H9 (cell line): ENCODE data around the gene DCTN1. TPM values are rescaled to one million over a fixed set of nuclear protein-coding genes. Genes with fewer than 3 reads are reported as not detected.
A peak's percentile ranks its signal among the peaks of the same experiment; 100 is the strongest.

Experiments
- DNase-seq: peaks from one replicate; pipeline ENCODE4 v3.0.0-alpha.2; 2017
- H2AFZ ChIP-seq: one replicate; pipeline ENCODE4 v1.6.1; 2013; ENCODE audit warnings: mild to moderate bottlenecking, low read length, control low read depth, moderate library complexity
- H2AK5ac ChIP-seq: 2 replicates; pipeline ENCODE4 v1.6.1; 2013; ENCODE audit warnings: low read length, control low read depth, mixed read lengths; ENCODE audit not compliant: insufficient read length
- H2BK120ac ChIP-seq: one replicate; pipeline ENCODE4 v1.6.1; 2013; ENCODE audit warnings: low read depth, mild to moderate bottlenecking, low read length, control low read depth, inconsistent platforms; ENCODE audit not compliant: poor library complexity, severe bottlenecking
- H2BK12ac ChIP-seq: 2 replicates; pipeline ENCODE4 v1.6.1; 2013; ENCODE audit warnings: low read length, control low read depth, mixed read lengths, low read depth; ENCODE audit not compliant: insufficient read length
- H2BK15ac ChIP-seq: 2 replicates; pipeline ENCODE4 v1.6.1; 2013; ENCODE audit warnings: low read depth, low read length, control low read depth
- H2BK20ac ChIP-seq: one replicate; pipeline ENCODE4 v1.6.1; 2013; ENCODE audit warnings: low read depth, mild to moderate bottlenecking, low read length, control low read depth, inconsistent platforms; ENCODE audit not compliant: poor library complexity, severe bottlenecking
- H2BK5ac ChIP-seq: 2 replicates; pipeline ENCODE4 v1.6.1; 2013; ENCODE audit warnings: low read length, control low read depth, mixed read lengths; ENCODE audit not compliant: insufficient read length
- H3K14ac ChIP-seq: 2 replicates; pipeline ENCODE4 v1.6.1; 2013; ENCODE audit warnings: low read length, control low read depth; ENCODE audit not compliant: insufficient read depth
- H3K18ac ChIP-seq: 2 replicates; pipeline ENCODE4 v1.6.1; 2013; ENCODE audit warnings: low read depth, mild to moderate bottlenecking, mixed read lengths, low read length, control low read depth; ENCODE audit not compliant: insufficient read length
- H3K23ac ChIP-seq: 2 replicates; pipeline ENCODE4 v1.6.1; 2013; ENCODE audit warnings: low read length, control low read depth, mixed read lengths, low read depth; ENCODE audit not compliant: insufficient read length
- H3K23me2 ChIP-seq: 2 replicates; pipeline ENCODE4 v1.6.1; 2013; ENCODE audit warnings: low read depth, mild to moderate bottlenecking, mixed read lengths, low read length, control low read depth; ENCODE audit not compliant: insufficient read length, poor library complexity, severe bottlenecking
- H3K27ac ChIP-seq: 2 replicates; pipeline ENCODE4 v1.5.1; 2013; ENCODE audit warnings: low read length, control low read depth, mixed read lengths, low read depth; ENCODE audit not compliant: insufficient read length
- H3K27me3 ChIP-seq: 2 replicates; pipeline ENCODE4 v1.6.1; 2013; ENCODE audit warnings: low read length, control low read depth, inconsistent platforms; ENCODE audit not compliant: insufficient read depth
- H3K4ac ChIP-seq: 2 replicates; pipeline ENCODE4 v1.6.1; 2013; ENCODE audit warnings: low read depth, mild to moderate bottlenecking, control low read depth, inconsistent platforms, low read length, moderate library complexity
- H3K4me1 ChIP-seq: 2 replicates; pipeline ENCODE4 v1.6.1; 2013; ENCODE audit warnings: low read length, control low read depth, inconsistent platforms; ENCODE audit not compliant: insufficient read depth
- H3K4me2 ChIP-seq: 2 replicates; pipeline ENCODE4 v1.6.1; 2013; ENCODE audit warnings: low read length, control low read depth, mixed read lengths; ENCODE audit not compliant: insufficient read length, insufficient read depth
- H3K56ac ChIP-seq: 2 replicates; pipeline ENCODE4 v1.6.1; 2013; ENCODE audit warnings: low read depth, mild to moderate bottlenecking, mixed read lengths, low read length, control low read depth; ENCODE audit not compliant: insufficient read length
- H3K79me1 ChIP-seq: 2 replicates; pipeline ENCODE4 v1.6.1; 2013; ENCODE audit warnings: low read depth, mild to moderate bottlenecking, moderate library complexity, low read length, control low read depth, inconsistent platforms; ENCODE audit not compliant: insufficient read depth, poor library complexity, severe bottlenecking
- H3K79me2 ChIP-seq: 2 replicates; pipeline ENCODE4 v1.6.1; 2013; ENCODE audit warnings: low read length, control low read depth, inconsistent platforms; ENCODE audit not compliant: insufficient read depth
- H3K9ac ChIP-seq: 2 replicates; pipeline ENCODE4 v1.6.1; 2013; ENCODE audit warnings: low read length, control low read depth, mixed read lengths; ENCODE audit not compliant: insufficient read length; ENCODE audit errors: extremely low read depth
- H3K9me3 ChIP-seq: one replicate; pipeline ENCODE4 v1.6.1; 2013; ENCODE audit warnings: low read depth, low read length, inconsistent platforms; ENCODE audit not compliant: control insufficient read depth
- H3T11ph ChIP-seq: one replicate; pipeline ENCODE4 v1.6.1; 2013; ENCODE audit warnings: mild to moderate bottlenecking, low read length, control low read depth, inconsistent platforms
- H4K20me1 ChIP-seq: one replicate; pipeline ENCODE4 v1.6.1; 2013; ENCODE audit not compliant: control insufficient read depth, insufficient read length, insufficient read depth
- H4K5ac ChIP-seq: 2 replicates; pipeline ENCODE4 v1.6.1; 2013; ENCODE audit warnings: low read depth, mild to moderate bottlenecking, mixed read lengths, low read length, control low read depth; ENCODE audit not compliant: insufficient read length
- H4K8ac ChIP-seq: replicated peaks from 2 replicates; pipeline ENCODE4 v1.6.1; 2013; ENCODE audit warnings: low read length, control low read depth, mixed read lengths, low read depth; ENCODE audit not compliant: insufficient read length
- H4K91ac ChIP-seq: 2 replicates; pipeline ENCODE4 v1.6.1; 2013; ENCODE audit warnings: low read depth, mild to moderate bottlenecking, moderate library complexity, mixed read lengths, low read length, control low read depth; ENCODE audit not compliant: insufficient read length
- H3K27ac Mint-ChIP-seq, 3 experiments: 2 replicates in 2 of 3; 3 replicates in 1 of 3; pipeline ENCODE4 v1.8.0; 2020 to 2021; ENCODE audit warnings: mixed read lengths in 3 of 3, mild to moderate bottlenecking in 1 of 3, moderate library complexity in 1 of 3
- H3K27me3 Mint-ChIP-seq: 2 replicates; pipeline ENCODE4 v1.8.0; 2021; ENCODE audit warnings: low read depth, mild to moderate bottlenecking, moderate library complexity, mixed read lengths
- H3K36me3 Mint-ChIP-seq, 3 experiments: 2 replicates in 2 of 3; 3 replicates in 1 of 3; pipeline ENCODE4 v1.8.0; 2020 to 2021; ENCODE audit warnings: low read depth in 3 of 3, mixed read lengths in 3 of 3; ENCODE audit not compliant: insufficient read depth in 1 of 3
- H3K4me1 Mint-ChIP-seq, 2 experiments: 2 replicates each; pipeline ENCODE4 v1.8.0; 2020; ENCODE audit warnings: mixed read lengths in 2 of 2
- H3K4me3 Mint-ChIP-seq, 2 experiments: 2 replicates in 1 of 2; 3 replicates in 1 of 2; pipeline ENCODE4 v1.8.0; 2020 to 2021; ENCODE audit warnings: mild to moderate bottlenecking in 2 of 2, mixed read lengths in 2 of 2, moderate library complexity in 1 of 2
- H3K9me3 Mint-ChIP-seq, 2 experiments: 2 replicates in 1 of 2; 3 replicates in 1 of 2; pipeline ENCODE4 v1.8.0; 2020; ENCODE audit warnings: mild to moderate bottlenecking in 2 of 2, mixed read lengths in 2 of 2, moderate library complexity in 1 of 2
- CTCF ChIP-seq: fragments of 200-600 bp; sonication (generic); conservative IDR thresholded peaks from 3 replicates; pipeline ENCODE4 v1.8.0; 2021; ENCODE audit warnings: antibody characterized with exemption, mild to moderate bottlenecking
- WGBS: extraction: QIAGEN DNeasy Blood & Tissue Kit; methylation state at CpG from one replicate; pipeline ENCODE4 v1.1.7; 2013; ENCODE audit warnings: missing lambda C conversion rate, low lambda C conversion rate, mixed read lengths; ENCODE audit not compliant: insufficient read length; ENCODE audit errors: extremely low coverage; 5-methylcytosine and 5-hydroxymethylcytosine counted together
- total RNA-seq: library from RNA; stranded (reverse); gene quantifications from 2 replicates; pipeline ENCODE4 v1.2.1, GENCODE V29; 2021

Gene DCTN1
- total RNA-seq, 1 experiment from 2014 or later, result 141 TPM

GRCh38 chr2:74328074-74328473 is 52.0 kb downstream of the DCTN1 start:
- H3K9me3 Mint-ChIP-seq, result no peaks in the 10 kb centered on the region
- Histone ChIP-seq H3K23me2 (no peaks in the 10 kb centered on the region), H2AFZ (no peak overlapping the region), H4K91ac (no peak overlapping the region), H3K4me2 (no peak overlapping the region), H3K4ac (no peak overlapping the region), H3K4me1 (no peaks in the 10 kb centered on the region), H2BK5ac (no peak overlapping the region), H3K18ac (no peak overlapping the region), H2AK5ac (no peak overlapping the region), H3K79me1 (no peaks in the 10 kb centered on the region), H3K27me3 (no peaks in the 10 kb centered on the region), H4K5ac (no peak overlapping the region), H2BK120ac (no peak overlapping the region), H2BK15ac (no peak overlapping the region), H3K14ac (no peak overlapping the region), H4K20me1 (no peaks in the 10 kb centered on the region), H3K79me2 (no peaks in the 10 kb centered on the region), H4K8ac (no peak overlapping the region), H2BK20ac (no peak overlapping the region), H3K56ac (no peak overlapping the region), H3K9ac (no peak overlapping the region), H3K27ac (no peak overlapping the region), H3T11ph (no peak overlapping the region), H3K23ac (no peak overlapping the region), H3K9me3 (no peaks in the 10 kb centered on the region), H2BK12ac (no peak overlapping the region)
- peak; percentile 36 for DNase-seq
- H3K4me3 Mint-ChIP-seq, result no peak overlapping the region
- H3K4me1 Mint-ChIP-seq, result peaks cover 8 to 12% of the 10 kb centered on the region in 2 experiments
- H3K27me3 Mint-ChIP-seq, result peaks cover 3% of the 10 kb centered on the region; the same call in 1 of the 2 replicates
- no CpG with 5 or more reads among the region's 2 CpGs for WGBS
- TF ChIP-seq CTCF, result no peak
- H3K36me3 Mint-ChIP-seq, result no peaks in the 10 kb centered on the region
- H3K27ac Mint-ChIP-seq, result peak overlapping the region in 1 of 3 experiments; percentile 25; a peak in 1 of 7 replicates
